ENCODE measurements around the gene NFIC.
"Not testable (repeated sequence)": the region's sequence is repeated elsewhere in the genome, so short reads cannot be mapped to it uniquely, and the experiment has no call there.

The NFIC gene

DNA sequence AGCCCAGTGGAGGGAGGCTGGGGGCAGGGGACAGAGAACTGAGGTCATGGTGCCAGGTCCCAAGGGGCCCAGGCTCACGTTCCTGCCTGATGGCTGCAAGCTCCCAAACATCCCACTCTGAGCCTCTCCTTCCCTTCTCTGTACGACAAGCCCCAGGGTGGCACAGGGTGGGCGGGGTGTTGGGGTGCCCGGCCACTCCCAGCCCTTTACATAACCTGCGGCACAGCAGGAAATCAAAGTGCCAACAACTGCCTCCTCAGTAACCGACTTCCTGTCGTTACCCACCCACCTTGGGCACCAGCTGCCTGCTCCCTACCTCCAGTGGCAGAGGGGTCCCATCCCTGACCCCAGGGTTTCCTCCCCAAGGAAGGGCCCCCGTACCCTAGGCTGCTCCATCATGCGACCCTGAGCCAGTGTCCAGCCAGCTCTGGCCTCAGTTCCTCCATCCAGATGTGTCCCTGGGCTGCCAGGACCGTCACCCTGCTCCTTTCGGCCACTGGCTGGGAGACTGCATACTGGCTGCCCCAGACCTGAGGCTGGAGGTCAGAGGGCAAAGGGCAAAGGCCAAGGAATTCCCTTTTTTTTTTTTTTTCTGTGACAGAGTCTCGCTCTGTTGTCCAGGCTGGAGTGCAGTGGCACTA lies 27.7 kb upstream of the NFIC start:
- DNase-seq, result peak; percentile 48

DNA sequence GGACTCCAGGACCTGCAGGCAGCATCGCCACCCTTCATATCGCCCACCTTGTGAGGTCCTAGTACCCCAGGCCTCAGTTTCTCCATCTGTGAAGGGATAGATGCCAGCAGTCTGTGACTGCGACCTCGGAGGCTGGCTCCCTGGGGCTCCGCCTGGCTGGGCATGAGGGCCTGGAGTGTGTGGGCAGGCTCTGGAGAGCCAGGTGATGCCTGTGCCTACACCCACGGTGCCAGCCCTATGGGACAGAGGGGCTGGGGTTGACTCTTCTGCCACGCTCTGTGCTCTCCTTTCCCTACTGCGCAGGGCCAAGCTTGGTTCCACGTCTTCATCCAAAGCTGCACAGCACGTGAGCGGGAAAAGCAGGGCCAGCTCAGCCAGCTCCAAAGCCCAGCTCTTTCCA lies 26.0 kb upstream of the NFIC start:
- no peak for DNase-seq

DNA sequence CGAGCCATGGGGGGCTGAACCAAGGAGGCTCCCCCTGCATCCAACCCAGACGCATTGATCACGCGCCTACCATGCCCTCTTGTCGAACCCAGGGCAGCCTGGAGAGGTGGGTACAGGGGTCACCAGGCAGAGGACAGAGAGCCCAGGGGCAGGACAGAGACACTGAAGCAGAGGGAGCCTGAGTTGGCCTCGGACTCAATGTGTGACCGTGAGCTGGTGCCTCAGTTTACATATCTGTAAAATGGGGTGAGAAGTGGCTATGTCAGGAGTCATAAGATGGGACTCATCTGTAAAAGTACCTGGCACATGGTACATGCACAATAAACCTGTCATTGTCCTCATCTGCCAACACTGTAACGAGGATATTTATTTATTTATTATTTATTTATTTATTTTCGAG lies 24.1 kb upstream of the NFIC start:
- DNase-seq, result no peak

DNA sequence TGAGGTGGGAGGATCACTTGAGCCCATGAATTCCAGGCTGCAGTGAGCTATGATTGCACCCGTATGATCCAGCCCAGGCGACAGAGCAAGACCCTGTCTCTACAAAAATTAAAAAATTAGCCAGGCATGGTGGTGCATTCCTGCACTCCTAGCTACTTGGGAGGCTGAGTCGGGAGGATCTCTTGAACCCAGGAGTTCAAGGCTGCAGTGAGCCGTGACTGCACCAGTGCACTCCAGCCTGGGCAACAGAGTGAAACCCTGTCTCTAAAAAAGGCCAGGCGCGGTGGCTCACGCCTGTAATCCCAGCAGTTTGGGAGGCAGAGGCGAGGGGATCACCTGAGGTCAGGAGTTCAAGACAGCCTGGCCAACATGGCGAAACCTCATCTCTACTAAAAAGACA lies 23.4 kb upstream of the NFIC start:
- not testable (repeated sequence) for DNase-seq

DNA sequence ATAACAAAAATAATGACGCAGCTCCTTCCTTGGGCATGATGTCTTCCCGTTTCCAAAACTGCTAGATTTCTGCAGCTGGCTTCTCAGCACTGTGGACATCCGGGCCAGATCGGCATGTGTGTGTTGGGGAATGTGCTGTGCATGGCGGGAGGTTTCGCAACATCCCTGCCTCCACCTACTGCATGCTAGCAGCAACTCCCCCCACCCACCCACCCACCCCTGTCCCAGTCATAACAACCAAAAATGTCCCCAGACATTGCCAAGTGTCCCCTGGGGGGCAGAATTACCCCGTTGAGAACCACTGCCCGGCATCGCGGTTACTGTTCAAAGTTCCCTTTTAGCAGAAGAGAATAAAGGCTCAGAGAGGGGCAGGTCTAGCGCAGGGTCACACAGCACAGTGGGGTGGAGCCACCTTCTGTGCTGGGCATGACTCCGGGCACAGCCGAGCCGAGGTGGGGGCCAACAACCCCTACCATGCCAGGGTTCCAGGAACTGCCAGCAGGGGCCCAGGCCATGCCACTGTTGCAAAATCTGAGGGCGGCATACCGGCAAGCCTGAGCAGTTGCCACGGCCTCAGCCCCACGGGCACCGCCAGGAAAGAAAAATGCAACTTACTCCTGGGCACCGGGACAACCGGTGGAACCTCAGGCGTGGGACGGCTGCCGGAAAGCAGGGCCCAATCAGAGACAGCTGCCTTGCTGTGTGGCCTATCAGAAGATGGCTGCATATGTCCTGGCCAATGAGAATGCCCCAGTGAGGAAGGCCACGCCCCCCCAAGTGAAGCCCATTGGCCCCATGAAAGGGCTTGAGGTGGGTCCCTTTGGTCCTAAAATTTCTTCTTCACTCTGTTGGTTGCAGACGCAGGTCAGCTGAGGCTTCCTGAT lies 22.5 kb upstream of the NFIC start:
- DNase-seq, result peak; percentile 22

DNA sequence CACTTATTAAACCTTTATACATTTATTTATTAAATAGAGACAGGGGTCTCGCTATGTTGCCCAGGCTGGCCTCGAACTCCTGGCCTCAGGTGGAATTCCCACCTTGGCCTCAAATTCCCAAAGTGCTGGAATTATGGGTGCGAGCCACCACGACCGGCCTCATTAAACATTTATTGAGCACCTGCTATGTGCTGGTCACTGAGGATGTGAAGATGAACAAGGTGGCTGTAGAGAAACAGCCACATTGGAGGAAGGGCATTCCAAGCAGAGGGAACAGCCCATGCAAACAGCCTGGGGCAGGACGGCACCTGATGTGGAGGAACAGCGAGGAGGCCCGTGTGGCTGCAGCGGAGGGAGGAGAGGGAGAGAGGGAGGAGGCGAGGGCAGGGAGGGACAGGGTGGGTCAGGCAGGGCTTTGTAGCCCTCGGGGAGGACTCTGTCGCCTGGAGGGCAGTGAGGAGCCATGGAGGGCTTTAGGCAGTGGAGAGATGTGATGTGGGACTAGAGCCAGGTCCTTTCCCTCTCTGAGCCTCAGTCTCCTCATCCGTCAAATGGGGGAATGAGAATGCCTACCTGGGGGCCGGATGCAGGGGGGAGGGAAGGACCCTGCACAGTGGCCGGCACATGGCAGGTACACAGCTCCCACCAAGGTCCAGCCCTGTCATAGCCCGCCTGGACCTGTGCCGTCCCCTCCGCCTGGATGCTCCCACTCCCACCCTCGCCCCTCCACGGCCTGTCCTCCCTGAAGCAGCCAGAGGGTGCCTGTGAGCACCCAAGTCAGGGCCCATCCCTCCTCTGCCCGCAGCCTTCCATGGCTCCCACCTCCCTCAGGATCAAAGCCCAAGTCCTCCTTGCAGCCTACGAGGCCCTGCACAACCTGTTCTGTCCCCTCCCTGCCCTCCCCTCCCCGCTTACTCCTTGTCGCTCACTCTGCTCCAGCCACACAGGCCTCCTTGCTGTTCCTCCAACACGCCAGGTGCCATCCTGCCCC lies 21.5 kb upstream of the NFIC start:
- DNase-seq, result no peak

DNA sequence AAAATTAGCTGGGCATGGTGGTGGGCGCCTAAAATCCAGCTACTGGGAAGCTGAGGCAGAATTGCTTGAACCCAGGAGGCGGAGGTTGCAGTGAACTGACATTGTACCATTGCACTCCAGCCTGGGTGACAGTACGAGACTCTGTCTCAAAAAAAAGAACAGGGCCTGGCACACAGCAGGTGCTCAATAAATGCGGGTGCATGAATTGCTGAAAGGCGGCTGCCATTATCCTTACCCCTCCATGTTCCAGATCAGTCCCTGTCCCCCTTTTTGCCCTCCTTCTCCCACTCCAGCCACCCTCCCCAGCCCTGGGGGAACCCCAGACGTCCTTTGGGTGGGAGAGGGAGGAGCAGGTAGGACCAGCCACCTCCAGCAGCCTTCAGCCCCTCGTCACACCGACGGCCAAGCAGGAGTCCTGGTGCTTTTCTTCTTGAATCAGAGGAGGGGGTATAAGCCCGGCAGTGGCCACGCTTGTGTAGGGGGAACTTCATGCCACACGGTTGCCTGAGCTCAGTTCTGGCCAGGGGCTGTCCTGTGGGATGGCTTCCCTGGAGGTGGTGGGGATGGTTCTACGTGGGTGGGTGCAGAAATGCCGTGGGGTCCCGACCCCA lies 20.4 kb upstream of the NFIC start:
- DNase-seq, result no peak

DNA sequence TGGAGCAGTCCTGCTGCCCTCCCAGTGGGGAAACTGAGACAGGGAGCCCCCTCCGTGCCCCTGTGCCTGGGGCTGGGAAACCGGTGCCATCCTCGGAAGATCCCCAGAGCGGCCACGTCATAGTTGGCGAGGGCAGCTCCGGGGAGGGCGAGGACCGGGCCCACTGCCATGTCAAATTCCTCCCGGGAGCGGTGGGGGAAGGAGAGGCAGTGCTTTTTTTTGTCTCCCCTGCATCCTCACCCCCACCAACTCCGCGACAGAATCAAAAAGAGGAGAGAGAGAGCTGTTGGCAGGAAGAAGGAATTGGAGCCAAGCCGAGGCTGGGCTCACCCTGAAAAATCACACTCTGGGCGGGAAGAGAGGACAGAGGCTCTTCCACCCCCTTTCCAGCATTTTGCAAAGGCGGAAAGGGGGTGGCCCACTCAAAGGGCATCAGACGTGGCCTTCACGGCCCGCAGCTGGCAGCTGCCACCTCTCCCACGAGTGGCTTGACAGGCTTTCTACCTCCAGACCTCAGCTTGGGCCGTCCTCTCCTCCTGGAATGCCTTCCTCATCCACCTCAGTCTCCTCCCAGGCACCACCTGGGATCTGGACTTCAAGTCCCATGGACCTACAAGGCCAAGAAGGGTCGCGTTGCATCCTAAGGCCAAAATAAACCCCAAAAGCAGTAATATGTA lies 19.6 kb upstream of the NFIC start:
- DNase-seq, result peak; percentile 23

DNA sequence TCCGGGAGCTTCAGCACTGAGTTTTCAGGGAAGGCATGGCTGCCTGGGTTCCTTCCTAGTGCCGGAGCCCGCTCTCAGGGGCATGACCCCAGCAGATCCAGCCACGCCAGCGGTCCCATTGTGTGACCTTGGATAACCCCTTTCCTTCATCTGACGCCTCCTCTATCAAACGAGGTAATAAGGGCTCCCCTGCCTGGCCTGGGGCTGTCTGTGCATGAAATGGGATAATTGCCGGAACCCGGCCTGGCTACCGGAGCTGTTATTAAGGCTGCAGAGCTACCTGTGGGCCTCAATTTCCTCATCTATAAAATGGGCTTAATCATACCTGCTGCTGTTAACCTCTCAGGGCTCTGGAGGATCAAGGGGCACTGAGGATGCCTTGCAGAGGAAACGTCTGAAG lies 18.3 kb upstream of the NFIC start:
- DNase-seq, result no peak

DNA sequence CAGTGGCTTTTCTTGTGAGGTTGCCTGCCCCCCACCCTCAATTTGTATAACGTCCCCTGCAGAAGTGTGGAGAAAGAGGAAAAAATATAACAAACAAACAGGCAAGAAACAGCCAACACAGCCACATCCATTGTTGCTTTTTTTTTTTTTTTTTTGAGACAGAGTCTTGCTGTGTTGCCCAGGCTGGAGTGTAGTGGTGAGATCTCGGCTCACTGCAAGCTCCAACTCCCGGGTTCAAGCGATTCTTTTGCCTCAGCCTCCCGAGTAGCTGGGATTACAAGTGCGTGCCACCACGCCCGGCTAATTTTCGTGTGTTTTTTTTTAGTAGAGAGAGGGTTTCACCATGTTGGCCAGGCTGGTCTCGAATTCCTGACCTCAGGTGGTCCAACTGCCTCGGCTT lies 17.9 kb upstream of the NFIC start:
- not testable (repeated sequence) for DNase-seq

DNA sequence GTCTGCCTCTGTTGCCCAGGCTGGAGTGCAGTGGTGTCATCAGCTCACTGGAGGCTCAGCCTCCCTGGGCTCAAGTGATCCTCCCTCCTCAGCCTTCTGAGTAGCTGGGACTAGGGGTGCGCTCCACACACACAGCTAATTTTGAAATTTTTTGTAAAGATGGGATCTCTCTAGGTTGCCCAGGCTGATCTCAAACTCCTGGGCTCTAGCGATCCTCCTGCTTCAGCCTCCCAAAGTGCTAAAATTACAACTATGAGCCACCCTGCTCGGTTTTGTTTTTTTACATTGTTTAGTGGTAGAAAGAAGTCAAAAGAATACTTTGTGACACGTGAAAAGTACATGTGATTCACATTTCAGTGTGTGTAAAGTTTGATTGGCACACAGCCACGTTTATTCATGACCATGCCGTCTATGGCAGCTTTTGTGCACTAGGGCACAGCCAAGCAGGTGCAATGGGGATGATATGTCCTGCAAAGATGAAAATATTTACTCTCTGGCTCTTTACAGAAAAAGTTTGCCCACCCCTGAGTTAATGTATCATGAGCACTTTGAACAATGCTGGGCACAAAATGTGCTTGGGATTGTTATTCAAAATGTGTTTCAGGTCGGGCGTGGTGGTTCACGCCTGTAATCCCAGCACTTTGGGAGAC lies 16.2 kb upstream of the NFIC start:
- DNase-seq, result peak; percentile 90

DNA sequence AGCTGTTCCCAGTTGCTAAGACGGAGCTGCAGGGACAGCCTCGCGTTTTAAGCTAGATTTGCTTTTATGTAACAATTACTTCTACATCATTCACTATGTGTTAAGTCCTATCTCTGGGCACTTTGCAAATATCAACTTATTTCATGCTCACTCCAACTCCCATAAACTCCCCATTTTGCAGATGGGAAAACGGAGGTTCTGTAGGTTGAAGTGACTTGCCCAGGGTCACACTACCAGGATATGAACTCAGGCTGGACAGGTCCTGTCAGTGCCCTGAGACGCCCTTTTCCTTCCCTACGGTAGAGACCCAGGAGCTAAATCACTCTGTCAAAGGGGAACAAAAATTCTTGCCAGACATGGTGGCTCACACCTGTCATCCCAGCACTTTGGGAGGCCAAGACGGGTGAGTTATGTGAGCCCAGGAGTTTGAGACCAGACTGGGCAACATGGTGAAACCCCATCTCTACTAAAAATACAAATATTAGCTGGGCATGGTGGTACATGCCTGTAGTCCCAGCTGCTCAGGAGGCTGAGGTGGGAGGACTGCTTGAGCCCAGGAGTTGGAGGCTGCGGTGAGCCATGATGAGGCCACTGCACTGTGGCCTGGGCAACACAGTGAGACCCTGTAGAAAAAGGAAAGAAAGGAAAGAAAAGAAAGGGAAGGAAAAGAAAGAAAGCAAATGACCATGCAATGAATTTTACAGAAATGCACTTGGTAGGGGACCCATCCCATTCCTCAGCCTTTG lies 14.5 kb upstream of the NFIC start:
- no peak for DNase-seq

DNA sequence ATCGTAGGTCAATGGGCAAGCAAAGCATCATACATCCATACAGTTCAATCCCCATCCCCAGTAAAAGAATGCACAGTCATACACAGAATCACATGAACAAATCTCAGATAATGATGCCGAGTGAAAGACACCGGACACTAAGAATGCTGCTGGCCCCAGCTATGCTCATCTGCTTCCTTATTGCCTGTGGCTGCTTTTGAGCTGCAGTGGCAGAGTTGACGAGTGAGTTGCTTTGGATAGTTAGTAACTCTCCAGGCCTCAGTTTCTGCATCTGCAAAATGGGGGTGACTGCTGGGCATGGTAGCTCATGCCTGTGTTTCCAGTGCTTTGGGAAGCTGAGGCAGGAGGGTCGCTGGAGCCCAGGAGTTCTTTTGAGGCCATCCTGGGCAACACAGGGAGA lies 12.9 kb upstream of the NFIC start:
- DNase-seq, result no peak

DNA sequence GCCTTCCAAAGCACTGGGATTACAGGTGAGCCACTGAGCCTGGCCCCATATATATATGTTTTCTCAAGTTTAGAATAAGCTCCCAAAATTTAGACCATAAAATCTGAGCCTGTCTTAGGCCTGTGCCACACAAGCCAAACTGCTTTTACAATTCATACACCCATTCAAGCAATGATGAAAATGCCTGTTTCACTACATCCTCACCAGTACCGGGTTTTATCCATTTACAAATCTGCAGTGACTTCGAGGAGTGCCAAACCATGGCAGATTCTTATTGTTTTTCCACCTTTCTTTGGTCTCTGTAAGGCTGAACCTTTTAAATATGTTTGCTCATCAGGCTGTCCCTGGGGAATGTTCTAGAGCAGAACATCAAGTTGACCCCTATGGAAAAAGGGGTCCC lies 9.6 kb upstream of the NFIC start:
- no peak for DNase-seq

DNA sequence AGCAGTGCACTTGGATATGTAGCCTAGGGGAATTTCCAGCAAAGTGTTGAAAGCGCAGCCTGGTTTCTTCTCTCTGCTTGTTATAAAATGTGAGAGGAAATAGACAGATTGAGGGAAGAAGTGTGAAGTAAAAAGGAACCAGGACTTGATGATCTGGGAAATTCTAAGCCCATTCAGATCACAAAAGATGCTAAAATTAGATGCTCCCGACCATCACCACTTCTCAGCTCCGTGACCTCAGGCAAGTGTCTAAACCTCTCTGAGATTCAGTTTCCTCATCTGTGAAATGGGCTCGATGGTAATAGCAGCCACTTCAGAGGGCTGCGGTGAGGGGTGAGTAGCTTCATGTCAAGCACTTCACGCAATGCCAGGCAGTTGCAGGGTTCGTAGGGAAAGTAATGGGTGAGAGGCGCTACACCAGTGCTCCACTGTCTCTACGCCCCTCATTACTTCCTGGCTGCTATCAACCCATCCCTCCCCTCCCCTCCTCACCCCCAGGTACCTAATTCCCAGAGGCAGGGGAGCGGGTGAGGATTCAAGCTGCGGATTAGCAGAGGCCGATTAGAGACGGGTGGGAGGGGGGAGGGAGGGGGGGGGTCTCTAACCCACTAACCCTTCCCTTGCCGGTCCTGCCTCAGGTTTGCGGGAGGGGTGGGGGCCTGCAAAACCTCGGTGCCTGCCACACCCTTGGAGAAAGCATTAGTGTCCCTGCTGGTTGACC lies 9.0 kb upstream of the NFIC start:
- DNase-seq, result no peak

DNA sequence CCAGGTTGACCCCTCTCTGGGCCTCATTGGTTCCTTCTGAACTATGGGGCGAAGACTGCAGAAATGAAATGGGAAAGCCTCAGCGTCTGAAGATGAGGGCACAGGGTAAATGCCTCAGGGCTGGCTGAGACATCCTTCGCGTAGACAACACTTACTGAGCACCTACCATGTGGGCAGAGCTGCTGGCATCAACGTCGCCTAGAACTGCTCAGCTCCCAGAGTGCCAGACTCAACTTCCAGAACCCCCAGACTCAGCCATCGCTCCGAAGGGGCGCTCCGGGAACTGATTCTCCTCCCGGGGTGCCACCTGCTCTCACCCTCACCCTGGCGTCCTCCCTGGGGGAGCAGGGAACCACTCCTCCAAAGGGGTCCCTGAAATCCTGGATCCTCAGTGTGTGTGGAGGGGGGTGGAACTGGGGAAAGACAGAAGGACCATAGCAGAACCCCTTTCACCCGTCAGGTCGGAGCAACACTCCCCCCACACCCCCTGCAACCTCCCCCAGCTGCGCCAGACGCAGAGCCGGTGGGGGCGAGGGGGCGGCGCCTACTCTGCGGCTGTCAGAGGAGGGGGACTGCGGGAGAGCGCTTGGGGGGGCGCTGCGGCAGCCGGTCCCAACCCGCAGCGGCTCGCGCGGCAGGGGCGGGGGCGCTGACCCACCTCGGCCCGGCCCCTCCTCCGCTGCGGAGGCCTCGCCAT lies 8.2 kb upstream of the NFIC start:
- DNase-seq, result no peak

DNA sequence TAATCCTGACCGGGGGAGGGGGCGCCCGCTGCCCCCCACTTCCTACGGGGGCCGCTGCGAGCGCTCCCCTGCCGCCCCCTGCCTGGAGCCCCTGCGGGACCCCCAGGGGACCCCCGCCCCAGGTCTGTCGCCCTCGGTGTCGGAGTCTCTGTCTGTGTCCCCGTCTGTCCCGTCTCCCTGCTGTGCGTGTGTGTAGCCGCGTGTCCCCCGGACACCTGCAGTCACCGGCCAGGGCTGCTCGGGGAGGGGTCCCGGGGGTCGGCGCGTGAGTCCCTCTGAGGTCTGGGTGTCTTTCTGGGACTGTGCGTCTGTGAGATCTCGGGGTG lies 7.7 kb upstream of the NFIC start:
- no peak for DNase-seq

DNA sequence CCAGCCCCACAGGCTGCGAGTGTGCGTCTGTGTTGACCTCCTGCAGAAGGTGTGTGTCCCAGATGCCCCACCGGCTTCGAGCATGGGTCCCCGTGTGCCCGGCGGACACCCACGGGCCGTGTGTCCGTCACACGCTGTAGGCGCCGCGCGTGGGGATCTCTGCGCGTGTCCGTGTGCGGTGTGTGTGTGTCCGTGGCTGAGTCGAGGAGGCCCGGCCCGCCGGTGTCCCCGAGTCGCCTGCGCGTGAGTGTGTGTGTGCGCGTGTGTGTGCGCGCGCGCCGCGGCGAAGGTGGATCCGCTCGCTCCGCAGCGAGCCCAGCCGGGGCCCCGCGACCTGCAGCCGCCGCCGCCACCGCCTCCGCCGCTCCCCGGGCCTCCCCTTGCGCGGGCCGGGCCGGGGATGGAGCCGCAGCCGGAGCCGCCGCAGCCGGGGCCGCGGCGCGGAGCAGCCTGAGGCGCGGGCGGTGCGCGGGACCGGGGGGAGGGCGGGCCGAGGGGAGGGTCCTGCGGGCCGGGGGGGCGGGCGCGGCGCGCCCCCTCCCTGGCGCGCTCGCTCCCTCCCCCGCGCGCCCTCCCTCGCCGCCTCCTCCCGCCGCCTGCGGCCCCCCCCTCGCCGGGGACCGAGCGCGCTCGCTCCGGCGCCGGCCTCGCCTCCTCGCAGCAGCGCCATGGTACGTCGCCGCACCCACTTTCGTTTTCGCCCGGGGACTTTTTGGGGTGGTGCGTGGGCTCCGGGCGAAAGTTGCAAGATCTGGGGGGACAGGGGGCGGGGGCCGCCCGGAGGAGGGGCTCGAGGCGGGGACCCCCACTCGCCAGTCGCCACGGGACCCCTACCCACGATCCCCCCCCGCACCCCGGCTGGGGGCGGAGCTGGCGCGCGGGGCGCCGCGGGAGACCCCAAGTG lies 7.1 kb upstream of the NFIC start:
- peak; percentile 51 for DNase-seq

Data from NCI-H345 (cell line).